Measurements from ENCODE around the gene SFTA2. TPM values are rescaled to one million over a fixed set of nuclear protein-coding genes. Genes with fewer than 3 reads are reported as not detected.

Gene SFTA2
- total and polyA plus RNA-seq, 12 donors, result not detected

DNA sequence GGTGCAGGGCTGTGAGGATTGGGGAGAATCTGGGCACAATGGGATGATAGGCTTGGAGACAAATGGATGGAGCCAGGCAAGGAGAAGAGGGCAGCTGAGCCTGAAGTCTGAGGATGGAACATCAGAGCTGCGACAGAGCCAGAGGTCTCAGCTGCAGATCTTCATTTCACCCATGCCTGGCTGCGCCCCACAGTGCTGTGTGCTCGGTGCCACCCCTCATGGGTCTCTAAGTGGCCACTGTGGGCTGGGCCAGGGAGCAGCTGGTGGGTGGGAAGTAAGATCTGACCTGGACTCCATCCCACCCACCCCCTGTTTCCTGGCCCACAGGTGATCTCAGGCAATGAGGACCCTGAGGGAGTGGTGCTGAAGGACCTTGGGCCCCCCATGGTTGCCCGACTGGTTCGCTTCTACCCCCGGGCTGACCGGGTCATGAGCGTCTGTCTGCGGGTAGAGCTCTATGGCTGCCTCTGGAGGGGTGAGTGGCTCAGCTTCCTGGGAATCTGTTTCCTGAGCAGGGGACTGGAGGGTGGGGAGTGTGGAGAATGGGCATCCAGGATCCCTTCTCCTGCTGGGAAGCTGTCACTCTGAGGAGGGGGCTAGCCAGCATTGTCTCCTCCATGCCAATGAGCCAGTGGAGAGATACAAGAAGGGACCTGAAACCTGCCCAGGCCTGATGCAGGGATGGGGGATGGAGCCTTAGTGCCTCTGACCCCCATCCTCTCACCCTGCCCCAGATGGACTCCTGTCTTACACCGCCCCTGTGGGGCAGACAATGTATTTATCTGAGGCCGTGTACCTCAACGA, 41.1 kb downstream of the SFTA2 start:
- intact Hi-C loops (cut with DNase I), result no loop called here
- peaks cover 0 to 68% (median 18%) of the 10 kb centered on the region in 9 donors for H3K36me3 ChIP-seq
- ATAC-seq, result no peak
- WGBS, 2 donors, result 84 to 89% methylated on average over 12 of the region's 12 CpGs
- H3K27me3 ChIP-seq, result no peaks in the 10 kb centered on the region
- H3K4me3 ChIP-seq, result no peak overlapping the region
- H3K4me1 ChIP-seq, result peaks cover 0 to 34% (median 11%) of the 10 kb centered on the region in 9 donors
- H3K27ac ChIP-seq, result no peak overlapping the region
- DNase-seq, result no peak
- no peaks in the 10 kb centered on the region for H3K9me3 ChIP-seq
- TF ChIP-seq CTCF (IDR thresholded peaks at IDR 0.05), result no peak

DNA sequence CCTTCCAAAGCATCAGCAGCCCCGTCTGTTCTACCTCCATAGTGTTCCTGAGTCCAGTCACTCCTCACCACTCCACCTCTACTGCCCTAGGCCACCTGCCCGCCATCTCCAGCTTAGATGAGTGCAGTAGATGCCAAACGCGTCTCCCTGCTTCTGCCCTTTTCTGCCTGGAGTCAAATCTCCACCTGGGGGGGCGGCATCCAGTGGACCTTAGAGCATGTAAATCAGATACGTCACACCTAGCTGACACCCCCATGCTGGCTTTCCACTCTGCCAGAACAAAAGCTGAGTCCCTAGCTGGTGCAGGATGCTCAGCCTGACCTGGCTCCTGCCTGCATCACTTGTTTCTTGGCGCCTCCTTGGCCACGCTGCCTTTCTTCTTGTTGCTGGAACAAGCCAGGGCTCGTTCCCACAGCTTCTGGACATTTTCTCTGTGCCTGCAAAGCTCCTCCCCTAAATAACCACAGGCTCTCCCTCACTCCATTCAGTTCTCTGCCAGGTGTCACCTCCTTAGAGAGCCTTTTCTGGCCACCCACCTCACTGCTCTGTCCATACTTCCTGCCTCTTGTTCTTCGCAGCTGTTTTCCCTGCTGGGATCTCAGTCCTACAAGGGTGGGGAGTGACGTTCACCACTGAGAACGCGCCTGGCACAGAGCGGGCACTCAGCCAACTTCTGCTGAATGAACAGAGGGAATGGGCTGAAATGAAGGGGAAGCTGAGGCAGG, 41.9 kb downstream of the SFTA2 start:
- no peak for TF ChIP-seq CTCF (IDR thresholded peaks at IDR 0.05)
- WGBS, 2 donors, result 79 to 82% methylated on average over 14 of the region's 14 CpGs
- Histone ChIP-seq H3K27ac (no peak overlapping the region), H3K9me3 (no peaks in the 10 kb centered on the region), H3K4me3 (no peak overlapping the region), H3K27me3 (peaks cover 0 to 8% (median 0%) of the 10 kb centered on the region in 7 donors), H3K36me3 (peaks cover 0 to 60% (median 16%) of the 10 kb centered on the region in 9 donors), H3K4me1 (peaks cover 7 to 41% (median 19%) of the 10 kb centered on the region in 9 donors)
- ATAC-seq (no peak), DNase-seq (no peak)
- intact Hi-C loops (cut with DNase I), result loop anchor here in 3 of 10 donors (5.0 to 10.0 kb wide), 3 partner anchors 148 to 205 kb away; partner anchors contain the start of genes FLOT1 (in 1 of the 3), IER3 (in 1 of the 3) and PPP1R18 (in 1 of the 3)

DNA sequence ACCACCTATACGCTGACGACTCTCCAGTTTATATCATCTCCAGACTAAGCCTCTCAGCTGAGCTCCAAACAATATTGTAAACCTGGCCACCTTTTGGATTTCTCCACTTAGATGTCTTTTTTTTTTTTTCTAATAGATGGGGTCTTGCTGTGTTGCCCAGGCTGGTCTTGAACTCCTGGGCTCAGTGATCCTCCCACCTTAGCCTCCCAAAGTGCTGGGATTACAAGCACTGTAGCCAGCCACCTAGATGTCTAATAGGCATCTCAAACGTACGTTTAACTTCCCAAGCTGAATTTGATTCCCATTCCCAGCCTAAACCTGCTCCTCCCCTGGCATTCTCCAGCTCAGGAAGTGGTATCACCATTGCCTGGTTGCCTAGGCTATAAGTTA, 42.5 kb downstream of the SFTA2 start:
- ATAC-seq, result no peak

More for the DNA sequence above, 42.5 kb downstream of the SFTA2 start:
- no peak for TF ChIP-seq CTCF (IDR thresholded peaks at IDR 0.05)
- peaks cover 9 to 45% (median 22%) of the 10 kb centered on the region in 9 donors for H3K4me1 ChIP-seq
- intact Hi-C loops (cut with DNase I), result loop anchor here in 3 of 10 donors (5.0 to 10.0 kb wide), 3 partner anchors 147 to 205 kb away; partner anchors contain the start of genes FLOT1 (in 1 of the 3), IER3 (in 1 of the 3) and PPP1R18 (in 1 of the 3)
- no peak overlapping the region for H3K27ac ChIP-seq
- no peak overlapping the region for H3K4me3 ChIP-seq
- 76 to 97% methylated on average over 4 of the region's 4 CpGs for WGBS, 2 donors
- peaks cover 0 to 13% (median 0%) of the 10 kb centered on the region in 7 donors for H3K27me3 ChIP-seq
- no peak for DNase-seq
- peaks cover 0 to 54% (median 10%) of the 10 kb centered on the region in 9 donors for H3K36me3 ChIP-seq
- H3K9me3 ChIP-seq, result no peaks in the 10 kb centered on the region

Data from heart right ventricle (tissue), 16 donors.